Measurements from ENCODE around the gene ETS1.

- no peak for TF ChIP-seq CTCF (IDR thresholded peaks at IDR 0.05; ENCODE audit: low read depth, low read length)
- no peak for TF ChIP-seq EZH2phosphoT487 (IDR thresholded peaks at IDR 0.05; ENCODE audit: low read depth)
Observed at GRCh38 chr11:128497061-128497775, 90.1 kb downstream of the ETS1 start.
